Measurements from ENCODE around the gene FBXO24. TPM values are rescaled to one million over a fixed set of nuclear protein-coding genes. Genes with fewer than 3 reads are reported as not detected.

The FBXO24 gene
- total and polyA plus RNA-seq, 7 experiments from 2014 or later: 0.75 to 3.1 (median 2.0) TPM

DNA sequence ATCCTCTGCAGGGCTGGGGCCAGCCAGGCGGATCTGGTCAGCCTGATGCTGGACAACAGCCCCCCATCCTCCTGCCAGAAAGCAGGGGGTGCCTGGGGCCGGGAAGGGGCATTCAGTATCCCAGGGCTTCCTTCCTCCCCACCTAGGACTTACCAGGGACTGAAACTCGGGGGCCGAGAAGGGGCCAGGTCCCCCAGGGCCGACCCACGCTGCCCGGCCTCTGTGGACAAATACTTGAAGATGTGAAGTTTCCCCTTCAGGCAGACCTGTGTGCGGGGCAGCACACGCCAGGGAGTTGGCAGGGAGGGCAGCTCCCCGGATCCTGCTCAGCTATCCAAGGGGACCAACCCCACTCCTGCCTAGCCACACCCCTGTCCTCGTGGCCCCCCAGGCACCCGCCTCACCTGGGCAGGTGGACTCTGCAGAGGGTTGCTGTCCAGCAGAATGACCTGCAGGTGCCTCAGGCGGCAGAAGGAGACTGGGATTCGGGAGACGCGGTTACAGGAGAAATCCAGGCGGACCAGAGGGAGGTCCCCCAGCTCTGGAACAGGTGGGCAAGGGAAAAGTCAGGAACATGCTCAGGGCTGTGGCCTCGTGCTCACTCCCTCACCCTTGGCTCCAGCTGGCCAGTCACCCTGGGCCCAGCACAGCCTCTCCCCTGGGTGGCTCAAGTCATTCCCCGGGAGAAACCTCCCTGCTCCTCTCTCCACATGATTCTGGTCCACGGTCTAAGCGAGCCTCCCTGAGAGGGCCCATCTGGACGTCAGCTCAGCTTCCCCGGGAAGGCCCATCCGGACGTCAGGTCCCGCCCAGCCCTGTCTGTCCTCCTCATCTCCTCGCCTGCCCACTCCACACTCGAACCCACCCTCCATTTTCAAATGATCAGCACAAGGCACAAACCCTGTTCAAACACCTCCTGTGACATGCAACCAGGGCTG is 7.6 kb upstream of the FBXO24 start:
- H3K27ac Mint-ChIP-seq: peak overlapping the region in 6 of 9 donors; percentile 8 to 59 (median 39)
- Histone ChIP-seq H3K27ac (ENCODE audit: low read depth, low read length) (no peak overlapping the region), H3K9me3 (ENCODE audit: control insufficient read depth in 2 of 3, low read length in 3 of 3) (no peaks in the 10 kb centered on the region), H3K36me3 (ENCODE audit: control insufficient read depth in 2 of 3, insufficient read depth in 3 of 3, low read length in 3 of 3) (peaks cover 27 to 87% (median 54%) of the 10 kb centered on the region in 3 experiments), H3K4me3 (ENCODE audit: low read length) (no peak overlapping the region), H3K27me3 (ENCODE audit: control insufficient read depth in 2 of 2, insufficient read depth in 2 of 2, low read length in 2 of 2) (no peaks in the 10 kb centered on the region), H3K4me1 (ENCODE audit: control insufficient read depth in 2 of 2, insufficient read depth in 2 of 2, low read length in 2 of 2) (peaks cover 21 to 22% of the 10 kb centered on the region in 2 donors)
- intact Hi-C loops (cut with micrococcal nuclease): no loop called here
- ChIA-PET POLR2A (interaction anchor here (0.6 to 2.6 kb wide), 6 partner anchors 8 to 101 kb away, joined by 3 to 17 read pairs (median 3); partner anchors contain the start of genes FBXO24, LRCH4 and MOSPD3), CTCF (interaction anchor here (1.0 to 1.2 kb wide), 2 partner anchors 13 to 14 kb away, joined by 3 to 5 read pairs; no protein-coding TSS in a partner anchor)
- H3K36me3 Mint-ChIP-seq: peaks cover 0 to 10% (median 5%) of the 10 kb centered on the region in 5 donors
- DNase-seq (no peak), ATAC-seq (no peak)
- no peaks in the 10 kb centered on the region for H3K9me3 Mint-ChIP-seq
- no peak overlapping the region for H3K4me3 Mint-ChIP-seq
- H3K4me1 Mint-ChIP-seq: peaks cover 5 to 24% (median 13%) of the 10 kb centered on the region in 7 donors
- H3K27me3 Mint-ChIP-seq: no peaks in the 10 kb centered on the region

DNA sequence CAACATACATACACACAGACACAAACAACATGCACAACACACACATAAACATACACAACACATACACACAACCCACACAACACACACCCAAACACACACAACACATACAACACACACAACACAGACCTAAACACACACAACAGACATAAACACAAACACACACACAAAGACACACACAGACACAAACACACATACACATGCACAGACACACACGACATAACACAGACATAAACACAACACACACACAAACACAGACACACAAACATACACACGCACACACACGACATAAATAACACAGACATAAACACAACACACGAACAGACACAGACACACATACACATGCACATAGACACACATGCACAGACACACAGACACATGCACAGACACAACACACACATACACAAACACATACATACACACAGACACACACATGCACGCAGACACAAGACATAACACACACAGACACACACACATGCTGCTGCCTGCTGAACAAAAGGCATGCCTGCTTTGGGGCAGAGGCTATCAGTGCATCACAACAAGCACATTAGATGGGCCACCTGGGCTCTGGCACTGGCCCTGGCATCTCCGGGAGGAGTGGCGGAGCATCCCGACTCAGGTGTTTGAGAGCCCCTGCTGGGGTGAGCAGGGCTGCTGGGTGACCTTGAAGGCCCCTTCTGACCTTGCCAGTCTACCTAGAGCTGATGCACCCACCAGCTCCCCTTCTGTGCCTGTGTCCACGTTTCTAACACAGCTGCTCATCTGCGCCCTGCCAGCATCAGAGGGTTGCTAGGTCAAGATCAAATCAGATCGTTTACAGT is 5.5 kb upstream of the FBXO24 start:
- peak overlapping the region in 1 of 10 donors; percentile 100 for H3K4me3 Mint-ChIP-seq
- peak overlapping the region in 3 of 9 donors; percentile 2 to 99 (median 94) for H3K27ac Mint-ChIP-seq
- no peaks in the 10 kb centered on the region for H3K27me3 Mint-ChIP-seq
- Histone ChIP-seq H3K9me3 (ENCODE audit: control insufficient read depth in 2 of 3, low read length in 3 of 3) (no peaks in the 10 kb centered on the region), H3K27me3 (ENCODE audit: control insufficient read depth in 2 of 2, insufficient read depth in 2 of 2, low read length in 2 of 2) (no peaks in the 10 kb centered on the region), H3K4me3 (ENCODE audit: low read length) (no peak overlapping the region), H3K27ac (ENCODE audit: low read depth, low read length) (no peak overlapping the region), H3K4me1 (ENCODE audit: control insufficient read depth in 2 of 2, insufficient read depth in 2 of 2, low read length in 2 of 2) (peaks cover 24% of the 10 kb centered on the region in 2 donors), H3K36me3 (ENCODE audit: control insufficient read depth in 2 of 3, insufficient read depth in 3 of 3, low read length in 3 of 3) (peaks cover 27 to 71% (median 46%) of the 10 kb centered on the region in 3 experiments)
- DNase-seq (no peak), ATAC-seq (no peak)
- no peaks in the 10 kb centered on the region for H3K9me3 Mint-ChIP-seq
- ChIA-PET POLR2A (interaction anchor here (1.3 to 9.8 kb wide), 4 partner anchors 9 to 147 kb away, joined by 4 to 173 read pairs (median 90); partner anchors contain the start of gene MOSPD3), CTCF (interaction anchor here (0.6 to 7.1 kb wide), 2 partner anchors 19 to 125 kb away, joined by 3 to 65 read pairs; partner anchors contain the start of gene POP7)
- intact Hi-C loops (cut with micrococcal nuclease): loop anchor here in 1 of 2 donors (10.0 kb wide), 1 partner anchor 476 kb away; the partner anchor contains the start of genes AP4M1 and MCM7
- peaks cover 0 to 17% (median 3%) of the 10 kb centered on the region in 5 donors for H3K36me3 Mint-ChIP-seq
- H3K4me1 Mint-ChIP-seq: peaks cover 10 to 40% (median 24%) of the 10 kb centered on the region in 7 donors

DNA sequence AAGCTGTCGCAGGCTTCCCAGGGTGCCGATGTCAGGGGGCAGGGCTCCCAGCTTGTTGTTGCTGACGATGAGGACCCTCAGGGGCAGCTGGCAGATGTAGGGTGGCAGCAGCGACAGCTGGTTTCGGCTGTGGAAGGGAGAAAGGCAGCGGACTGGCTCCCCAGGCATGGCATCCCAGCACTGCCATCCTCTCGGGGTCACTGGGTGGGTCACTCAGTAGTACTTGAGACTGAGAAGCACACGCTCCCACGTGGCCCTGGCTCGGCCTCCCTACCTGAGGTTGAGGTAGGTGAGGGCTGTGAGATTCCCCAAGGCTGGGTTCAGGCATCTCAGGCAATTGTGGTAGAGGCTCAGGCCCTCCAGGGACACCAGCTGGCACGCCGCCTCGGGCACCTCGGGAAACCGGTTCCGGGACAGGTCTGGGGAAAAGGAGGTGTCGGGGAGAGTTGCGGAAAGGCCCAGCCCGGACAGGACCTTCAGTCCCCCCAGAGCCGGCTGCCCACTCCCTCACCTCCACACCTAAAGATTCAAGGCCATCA is 4.0 kb upstream of the FBXO24 start:
- Histone ChIP-seq H3K27me3 (ENCODE audit: control insufficient read depth in 2 of 2, insufficient read depth in 2 of 2, low read length in 2 of 2) (no peaks in the 10 kb centered on the region), H3K36me3 (ENCODE audit: control insufficient read depth in 2 of 3, insufficient read depth in 3 of 3, low read length in 3 of 3) (peaks cover 21 to 60% (median 32%) of the 10 kb centered on the region in 3 experiments), H3K4me3 (ENCODE audit: low read length) (peak overlapping the region; percentile 94), H3K4me1 (ENCODE audit: control insufficient read depth in 2 of 2, insufficient read depth in 2 of 2, low read length in 2 of 2) (peaks cover 24 to 28% of the 10 kb centered on the region in 2 donors), H3K27ac (ENCODE audit: low read depth, low read length) (peak overlapping the region; percentile 90), H3K9me3 (ENCODE audit: control insufficient read depth in 2 of 3, low read length in 3 of 3) (no peaks in the 10 kb centered on the region)
- Mint-ChIP-seq H3K9me3 (no peaks in the 10 kb centered on the region), H3K27ac (peak overlapping the region in 7 of 9 donors; percentile 91 to 99 (median 97)), H3K36me3 (peaks cover 0 to 12% (median 3%) of the 10 kb centered on the region in 5 donors), H3K4me3 (peak overlapping the region in 8 of 10 donors; percentile 95 to 100 (median 98)), H3K27me3 (no peaks in the 10 kb centered on the region), H3K4me1 (peaks cover 17 to 43% (median 24%) of the 10 kb centered on the region in 7 donors)
- intact Hi-C loops (cut with micrococcal nuclease): loop anchor here in 1 of 2 donors (10.0 kb wide), 1 partner anchor 477 kb away; the partner anchor contains the start of genes AP4M1 and MCM7
- CTCF ChIA-PET: interaction anchor here (0.6 to 7.1 kb wide), 2 partner anchors 20 to 102 kb away, joined by 5 to 65 read pairs; no protein-coding TSS in a partner anchor
- POLR2A ChIA-PET: interaction anchor here (1.2 to 9.8 kb wide), 8 partner anchors 10 to 148 kb away, joined by 3 to 173 read pairs (median 44); partner anchors contain the start of genes MOSPD3 and TSC22D4
- ATAC-seq: no peak
- no peak for DNase-seq

DNA sequence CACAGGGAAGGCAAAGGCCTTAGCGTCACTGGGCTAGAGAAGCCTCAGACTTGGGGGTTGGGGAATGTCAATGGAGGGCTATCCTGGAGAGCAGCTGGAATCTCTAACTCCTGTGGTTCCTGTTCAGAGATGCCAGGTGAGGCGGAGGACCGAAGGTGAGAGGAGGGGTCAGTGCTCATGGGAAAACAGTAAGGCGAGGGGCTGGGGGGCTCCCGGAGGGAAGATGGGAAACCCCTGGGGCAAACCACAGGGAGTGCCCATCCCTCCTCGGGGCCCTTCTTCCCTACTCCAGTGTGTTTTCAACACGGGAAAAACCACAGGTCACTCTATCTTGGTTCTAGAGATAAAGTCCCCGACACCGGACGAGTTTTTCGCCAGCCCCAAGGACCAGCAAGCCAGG is 3.5 kb upstream of the FBXO24 start:
- H3K9me3 Mint-ChIP-seq: no peaks in the 10 kb centered on the region
- ChIA-PET CTCF (interaction anchor here (1.7 to 7.1 kb wide), 2 partner anchors 21 to 122 kb away, joined by 6 to 65 read pairs; no protein-coding TSS in a partner anchor), POLR2A (interaction anchor here (1.4 to 9.8 kb wide), 12 partner anchors 8 to 154 kb away, joined by 3 to 173 read pairs (median 33); partner anchors contain the start of genes GIGYF1, MEPCE, MOSPD3 and PCOLCE)
- H3K4me3 Mint-ChIP-seq: peak overlapping the region; percentile 95 to 100 (median 99)
- DNase-seq: no peak
- Histone ChIP-seq H3K27ac (ENCODE audit: low read depth, low read length) (peak overlapping the region; percentile 90), H3K4me3 (ENCODE audit: low read length) (peak overlapping the region; percentile 94), H3K36me3 (ENCODE audit: control insufficient read depth in 2 of 3, insufficient read depth in 3 of 3, low read length in 3 of 3) (peaks cover 21 to 54% (median 32%) of the 10 kb centered on the region in 3 experiments), H3K9me3 (ENCODE audit: control insufficient read depth in 2 of 3, low read length in 3 of 3) (no peaks in the 10 kb centered on the region), H3K4me1 (ENCODE audit: control insufficient read depth in 2 of 2, insufficient read depth in 2 of 2, low read length in 2 of 2) (peaks cover 24 to 28% of the 10 kb centered on the region in 2 donors), H3K27me3 (ENCODE audit: control insufficient read depth in 2 of 2, insufficient read depth in 2 of 2, low read length in 2 of 2) (no peaks in the 10 kb centered on the region)
- no peak for ATAC-seq
- H3K27me3 Mint-ChIP-seq: no peaks in the 10 kb centered on the region
- peaks cover 0 to 12% (median 3%) of the 10 kb centered on the region in 5 donors for H3K36me3 Mint-ChIP-seq
- H3K4me1 Mint-ChIP-seq: peaks cover 18 to 44% (median 24%) of the 10 kb centered on the region in 7 donors
- intact Hi-C loops (cut with micrococcal nuclease): loop anchor here (1.0 to 10.0 kb wide), 3 partner anchors 12 to 478 kb away; partner anchors contain the start of genes AP4M1 (in 1 of the 2) and MCM7 (in 1 of the 2)
- H3K27ac Mint-ChIP-seq: peak overlapping the region in 7 of 9 donors; percentile 91 to 99 (median 97)

DNA sequence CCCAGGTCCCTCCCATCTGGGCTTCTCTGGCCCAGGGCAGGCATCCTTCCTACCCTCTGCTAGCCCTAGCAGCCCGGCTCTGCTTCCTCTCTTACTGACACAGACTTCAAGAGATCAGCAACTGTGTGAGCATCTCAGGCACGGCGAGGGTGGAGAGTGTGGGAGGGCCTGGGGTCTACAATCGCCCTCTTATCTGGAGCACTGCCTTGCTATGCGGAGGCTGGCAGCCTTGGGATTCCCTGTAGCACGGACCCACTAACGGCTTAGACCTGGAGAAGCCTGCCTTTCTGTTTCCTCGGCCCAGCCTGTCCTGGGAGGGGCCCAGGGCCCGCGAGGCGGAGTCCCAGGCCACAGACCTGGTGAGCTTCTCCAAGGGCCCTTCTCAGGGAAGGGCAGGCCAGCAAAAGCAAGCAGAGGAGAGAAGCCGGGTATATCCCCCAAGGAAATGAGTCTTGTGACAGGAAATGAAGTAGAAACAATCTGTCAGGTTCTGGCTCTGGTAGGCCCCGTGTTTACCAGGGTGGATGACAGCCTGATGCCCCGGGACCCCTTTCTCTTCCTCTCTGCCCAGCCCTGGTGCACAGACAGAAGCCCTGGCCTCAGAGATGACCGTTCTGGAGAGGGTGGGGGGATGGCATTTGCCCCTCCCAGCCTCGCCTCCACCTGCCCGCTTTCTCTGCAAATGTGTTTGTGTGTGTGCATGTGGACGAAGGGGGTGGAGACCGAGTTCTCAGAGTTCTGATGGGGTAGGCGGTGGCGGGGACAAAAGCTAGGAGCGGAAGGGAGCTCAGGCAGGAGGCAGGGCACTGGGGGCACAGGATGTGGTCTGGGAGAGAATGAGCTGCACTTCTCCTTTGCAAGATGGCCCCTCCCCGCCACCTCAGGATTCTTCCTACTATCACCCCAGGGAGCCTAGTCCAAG is 2.7 kb upstream of the FBXO24 start:
- peaks cover 0 to 12% (median 3%) of the 10 kb centered on the region in 5 donors for H3K36me3 Mint-ChIP-seq
- peaks cover 0 to 1% (median 0%) of the 10 kb centered on the region in 5 donors for H3K27me3 Mint-ChIP-seq
- peak overlapping the region; percentile 95 to 100 (median 99) for H3K4me3 Mint-ChIP-seq
- Histone ChIP-seq H3K9me3 (ENCODE audit: control insufficient read depth in 2 of 3, low read length in 3 of 3) (no peaks in the 10 kb centered on the region), H3K4me3 (ENCODE audit: low read length) (peak overlapping the region; percentile 94), H3K36me3 (ENCODE audit: control insufficient read depth in 2 of 3, insufficient read depth in 3 of 3, low read length in 3 of 3) (peaks cover 21 to 47% (median 31%) of the 10 kb centered on the region in 3 experiments), H3K27me3 (ENCODE audit: control insufficient read depth in 2 of 2, insufficient read depth in 2 of 2, low read length in 2 of 2) (no peaks in the 10 kb centered on the region), H3K27ac (ENCODE audit: low read depth, low read length) (peak overlapping the region; percentile 90), H3K4me1 (ENCODE audit: control insufficient read depth in 2 of 2, insufficient read depth in 2 of 2, low read length in 2 of 2) (peaks cover 24 to 28% of the 10 kb centered on the region in 2 donors)
- intact Hi-C loops (cut with micrococcal nuclease): loop anchor here (1.0 to 10.0 kb wide), 3 partner anchors 13 to 479 kb away; partner anchors contain the start of genes AP4M1 (in 1 of the 2) and MCM7 (in 1 of the 2)
- peak overlapping the region in 7 of 9 donors; percentile 91 to 99 (median 97) for H3K27ac Mint-ChIP-seq
- ChIA-PET POLR2A (interaction anchor here (0.5 to 9.8 kb wide), 24 partner anchors 9 to 373 kb away, joined by 3 to 173 read pairs (median 8); partner anchors contain the start of genes GIGYF1, MEPCE, MOSPD3 and PCOLCE), CTCF (interaction anchor here (0.6 to 7.1 kb wide), 11 partner anchors 14 to 477 kb away, joined by 3 to 65 read pairs (median 4); partner anchors contain the start of gene POP7)
- peaks cover 22 to 44% (median 28%) of the 10 kb centered on the region in 7 donors for H3K4me1 Mint-ChIP-seq
- ATAC-seq: no peak
- H3K9me3 Mint-ChIP-seq: no peaks in the 10 kb centered on the region
- DNase-seq: peak; percentile 39 to 85 (median 79)
